A549 (cell line): Measurements from ENCODE around the gene MRPL16. TPM values are rescaled to one million over a fixed set of nuclear protein-coding genes. Genes with fewer than 3 reads are reported as not detected.

Source experiments
- ATAC-seq, 2 experiments: fragments of 200-7000 bp in 1 of 2; fragments of >200 bp in 1 of 2; cut with Nextera tagmentation in 1 of 2; cut with Tn5 transposase in 1 of 2; 3 replicates each; pipeline versions ENCODE4 v1.8.0 to v1.9.1; 2018 to 2020; ENCODE audit warnings: mild to moderate bottlenecking in 1 of 2, moderate library complexity in 1 of 2
- CTCF ChIA-PET: fragments of 300-600 bp; sonication (Branson Sonifier 250); formaldehyde crosslinking; extraction: SDS; loops from one replicate; lab custom pipeline; 2021; ENCODE audit warnings: antibody characterized with exemption, inconsistent platforms; lab: Yijun Ruan, JAX
- POLR2A ChIA-PET: fragments of 350-600 bp; formaldehyde crosslinking; extraction: SDS; loops from one replicate; lab custom pipeline; 2021; ENCODE audit warnings: antibody characterized with exemption, inconsistent platforms; lab: Yijun Ruan, JAX
- DNase-seq, 2 experiments: peaks; one replicate each; pipeline versions ENCODE4 v3.0.0 to v3.0.0-alpha.2; 2011 to 2016; ENCODE audit warnings: low read depth in 1 of 2, low spot score in 1 of 2
- FAIRE-seq: peaks from 2 replicates; lab custom pipeline; 2011; peaks lifted over from hg19 to GRCh38; lab: Jason Lieb, UNC
- H3K27ac ChIP-seq, 2 experiments: fragments of >200 bp; sonication (Bioruptor Twin); formaldehyde crosslinking; 3 replicates each; pipeline ENCODE4 v1.5.1; 2016 to 2017
- H3K4me1 ChIP-seq: fragments of >200 bp; sonication (Bioruptor Twin); formaldehyde crosslinking; 3 replicates; pipeline ENCODE4 v1.6.1; 2016
- H3K4me2 ChIP-seq: fragments of >200 bp; sonication (Bioruptor Twin); formaldehyde crosslinking; 3 replicates; pipeline ENCODE4 v1.6.1; 2016
- H3K4me3 ChIP-seq: fragments of >200 bp; sonication (Bioruptor Twin); formaldehyde crosslinking; 3 replicates; pipeline ENCODE4 v1.5.1; 2016
- H3K9me3 ChIP-seq: fragments of >200 bp; sonication (Bioruptor Twin); formaldehyde crosslinking; 3 replicates; pipeline ENCODE4 v1.6.1; 2016
- CHD4 ChIP-seq: fragments of 200-600 bp; sonication (generic); IDR thresholded peaks from 2 replicates; pipeline ENCODE4 v1.6.1; 2016; ENCODE audit warnings: antibody characterized with exemption, mild to moderate bottlenecking, borderline replicate concordance
- EHMT2 ChIP-seq: fragments of 200-600 bp; sonication (generic); IDR thresholded peaks from 2 replicates; pipeline ENCODE4 v1.6.1; 2016; ENCODE audit warnings: antibody characterized with exemption, low read depth, mild to moderate bottlenecking, moderate library complexity
- FOXS1 ChIP-seq: fragments of 250-450 bp; sonication (Bioruptor Pico); IDR thresholded peaks from 2 replicates; pipeline ENCODE4 v1.5.0; 2020; ENCODE audit warnings: mild to moderate bottlenecking, moderate library complexity
- HMGXB4 ChIP-seq: fragments of 250-450 bp; sonication (Bioruptor Pico); IDR thresholded peaks from 2 replicates; pipeline ENCODE4 v1.5.0; 2021; ENCODE audit warnings: mild to moderate bottlenecking, moderate library complexity, borderline replicate concordance
- HOXA7 ChIP-seq: fragments of 250-450 bp; sonication (Bioruptor Pico); IDR thresholded peaks from 2 replicates; pipeline ENCODE4 v1.5.0; 2020; ENCODE audit warnings: mild to moderate bottlenecking, moderate library complexity
- JUN ChIP-seq, 2 experiments: fragments of >200 bp; sonication (Bioruptor Twin); formaldehyde crosslinking; IDR thresholded peaks; 2 replicates in 1 of 2; 3 replicates in 1 of 2; pipeline ENCODE4 v1.6.1; 2016 to 2017
- KDM1A ChIP-seq: fragments of 200-600 bp; sonication (generic); IDR thresholded peaks from 2 replicates; pipeline ENCODE4 v1.6.1; 2016; ENCODE audit warnings: low read depth, mild to moderate bottlenecking
- MAX ChIP-seq: IDR thresholded peaks from 2 replicates; pipeline ENCODE4 v1.6.1; 2012
- MAZ ChIP-seq: fragments of 150-350 bp; IDR thresholded peaks from 2 replicates; pipeline ENCODE4 v1.6.1; 2014; ENCODE audit warnings: antibody characterized with exemption, low read depth, low read length, borderline replicate concordance
- MYC ChIP-seq: IDR thresholded peaks from 2 replicates; pipeline ENCODE4 v1.6.1; 2012; ENCODE audit warnings: mild to moderate bottlenecking, inconsistent platforms, low read length, improper control_type of control experiment, borderline replicate concordance
- PHF8 ChIP-seq: fragments of 200-600 bp; sonication (generic); IDR thresholded peaks from 2 replicates; pipeline ENCODE4 v1.6.1; 2016; ENCODE audit warnings: low read depth, mild to moderate bottlenecking, antibody characterized with exemption, moderate library complexity, borderline replicate concordance
- RCOR1 ChIP-seq: fragments of 150-350 bp; IDR thresholded peaks from 2 replicates; pipeline ENCODE4 v1.6.1; 2014; ENCODE audit warnings: antibody characterized with exemption, low read length, low read depth
- RFX5 ChIP-seq: fragments of 450-650 bp; IDR thresholded peaks from 2 replicates; pipeline ENCODE4 v1.7.1; 2014; ENCODE audit warnings: antibody characterized with exemption, mild to moderate bottlenecking, moderate library complexity
- RNF2 ChIP-seq: fragments of 200-600 bp; sonication (generic); IDR thresholded peaks from 2 replicates; pipeline ENCODE4 v1.6.1; 2016; ENCODE audit warnings: low read depth, mild to moderate bottlenecking, antibody characterized with exemption, moderate library complexity, borderline replicate concordance
- TFCP2L1 ChIP-seq: fragments of 250-450 bp; sonication (Bioruptor Pico); IDR thresholded peaks from 2 replicates; pipeline ENCODE4 v1.5.0; 2021; ENCODE audit warnings: mild to moderate bottlenecking
- WGBS: methylation state at CpG from one replicate; pipeline ENCODE4 v1.1.6; 2017; ENCODE audit errors: missing lambda C conversion rate; 5-methylcytosine and 5-hydroxymethylcytosine counted together
- polyA plus RNA-seq, 4 experiments: library from polyadenylated mRNA; depleted of rRNA in 3 of 4; stranded (reverse); fragments of >200 nt; fragmentation: RNase III in 1 of 4; extraction: RNeasy Plus Mini Kit Qiagen cat#74134 plus additional on column Dnase treatment in 1 of 4; gene quantifications; 2 replicates in 3 of 4; 3 replicates in 1 of 4; pipeline ENCODE4 v1.2.3, GENCODE V29; 2011 to 2017

The MRPL16 gene
- polyA plus RNA-seq, 2 of the 4 experiments (the other 2 are of a cell fraction), result 57.3 to 77.7 TPM

GRCh38 chr11:59810911-59811259, 307 bp upstream of the MRPL16 start:
- peaks cover 11% of the 10 kb centered on the region; the same call in 2 of the 3 replicates for H3K4me1 ChIP-seq
- no peaks in the 10 kb centered on the region for H3K9me3 ChIP-seq
- ATAC-seq (0 out of 6 replicates have a peak, but pooled peaks of 1 of the 2 experiments have one; percentile 26), FAIRE-seq (no peak), DNase-seq (no peak)
- H3K4me2 ChIP-seq, result peak overlapping the region; percentile 72
- H3K27ac ChIP-seq, result peak overlapping the region; percentile 83 to 91
- ChIA-PET POLR2A (interaction anchor here (0.6 to 1.1 kb wide), 2 partner anchors 55 to 142 kb away, joined by 3 to 5 read pairs; partner anchors contain the start of gene PATL1), CTCF (interaction anchor here (0.6 to 16.3 kb wide), 3 partner anchors 9 to 615 kb away, joined by 3 to 261 read pairs (median 9); partner anchors contain the start of gene STX3)
- 22% methylated on average over 8 of the region's 8 CpGs for WGBS
- TF ChIP-seq MYC (0 out of 2 replicates have a peak, but pooled peaks have one; percentile 6), EHMT2 (peak; percentile 64; the same call in 1 of the 2 replicates), HOXA7 (CRISPR knock-in tag) (no peak), PHF8 (0 out of 2 replicates have a peak, but pooled peaks have one; percentile 14), JUN (IDR thresholded peaks at IDR 0.05) (peak in 1 of 2 experiments; percentile 7; a peak in 1 of 5 replicates)
- H3K4me3 ChIP-seq, result peak overlapping the region; percentile 90

GRCh38 chr11:59807047-59807610, 3.4 kb downstream of the MRPL16 start:
- ChIA-PET CTCF (interaction anchor here (0.8 to 16.3 kb wide), 2 partner anchors 40 to 55 kb away, joined by 4 to 261 read pairs; partner anchors contain the start of gene STX3), POLR2A (no interaction called here)
- Histone ChIP-seq H3K4me3 (no peak overlapping the region), H3K4me2 (no peak overlapping the region)
- no peak for ATAC-seq
- no peak for TF ChIP-seq RCOR1
- TF ChIP-seq JUN (IDR thresholded peaks at IDR 0.05), result no peak
- TF ChIP-seq MAX, result no peak
- no peak for TF ChIP-seq HMGXB4
- no peak for TF ChIP-seq KDM1A
- TF ChIP-seq RFX5, result no peak
- no peak for TF ChIP-seq MYC
- TF ChIP-seq RNF2, result no peak
- TF ChIP-seq, all 56 proteins: peak for 0
- WGBS, result 90% methylated on average over 1 of the region's 1 CpG
- no peak overlapping the region for H3K27ac ChIP-seq
- H3K9me3 ChIP-seq, result no peaks in the 10 kb centered on the region
- FAIRE-seq, result no peak
- DNase-seq, result no peak
- H3K4me1 ChIP-seq, result peaks cover 14% of the 10 kb centered on the region; the same call in 2 of the 3 replicates

GRCh38 chr11:59804061-59804460, 6.5 kb downstream of the MRPL16 start:
- DNase-seq, result no peak
- H3K4me3 ChIP-seq, result no peak overlapping the region
- CTCF ChIA-PET, result interaction anchor here (0.6 to 16.3 kb wide), 7 partner anchors 12 to 382 kb away, joined by 3 to 261 read pairs (median 4); partner anchors contain the start of gene STX3
- no peak for FAIRE-seq
- H3K9me3 ChIP-seq, result no peaks in the 10 kb centered on the region
- WGBS, result 89% methylated on average over 2 of the region's 2 CpGs
- H3K4me1 ChIP-seq, result peaks cover 17% of the 10 kb centered on the region; the same call in 2 of the 3 replicates
- POLR2A ChIA-PET, result no interaction called here
- no peak overlapping the region for H3K4me2 ChIP-seq
- no peak overlapping the region for H3K27ac ChIP-seq
- no peak for ATAC-seq
- TF ChIP-seq MAZ (no peak), CHD4 (no peak), MAX (no peak), FOXS1 (CRISPR knock-in tag) (no peak), HOXA7 (CRISPR knock-in tag) (no peak), TFCP2L1 (no peak)
